NCI-H446 treated with DMSO at 0.1 percent for 48 hours (cell line): Measurements from ENCODE around the gene PARP16.
"Not testable (repeated sequence)": the region's sequence is repeated elsewhere in the genome, so short reads cannot be mapped to it uniquely, and the experiment has no call there.

Experiments
- DNase-seq: peaks from one replicate; lab custom pipeline; 2025; lab: John Stamatoyannopoulos, UW

PARP16 gene

GRCh38 chr15:65233696-65234095 is 53.0 kb downstream of the PARP16 start:
- DNase-seq, result no peak

- DNase-seq, result no peak
Measured at GRCh38 chr15:65232520-65232919, 54.2 kb downstream of the PARP16 start.

DNA sequence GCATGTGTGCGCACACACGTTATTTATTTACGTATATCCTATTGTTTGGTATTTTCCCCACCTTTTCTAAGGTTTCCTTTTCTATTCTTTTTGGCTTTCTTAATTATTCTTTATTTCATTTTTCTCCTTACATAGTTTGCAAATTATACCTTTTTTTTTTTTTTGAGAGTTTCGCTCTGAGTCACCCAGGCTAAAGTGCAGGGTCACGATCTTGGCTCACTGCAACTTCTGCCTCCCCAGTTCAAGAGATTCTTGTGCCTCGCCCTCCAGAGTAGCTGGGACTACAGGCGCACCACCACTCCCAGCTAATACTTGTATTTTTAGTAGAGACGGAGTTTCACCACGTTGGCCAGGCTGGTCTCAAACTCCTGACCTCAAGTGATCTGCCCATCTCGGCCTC is 55.4 kb downstream of the PARP16 start:
- no peak for DNase-seq

DNA sequence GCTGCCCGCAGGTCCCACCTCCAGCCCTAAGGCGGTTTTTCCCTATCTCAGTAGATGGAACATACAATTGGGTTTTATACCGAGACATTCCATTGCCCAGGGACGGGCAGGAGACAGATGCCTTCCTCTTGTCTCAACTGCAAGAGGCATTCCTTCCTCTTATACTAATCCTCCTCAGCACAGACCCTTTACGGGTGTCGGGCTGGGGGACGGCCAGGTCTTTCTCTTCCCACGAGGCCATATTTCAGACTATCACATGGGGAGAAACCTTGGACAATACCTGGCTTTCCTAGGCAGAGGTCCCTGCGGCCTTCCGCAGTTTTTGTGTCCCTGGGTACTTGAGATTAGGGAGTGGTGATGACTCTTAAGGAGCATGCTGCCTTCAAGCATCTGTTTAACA is 59.8 kb downstream of the PARP16 start:
- not testable (repeated sequence) for DNase-seq

DNA sequence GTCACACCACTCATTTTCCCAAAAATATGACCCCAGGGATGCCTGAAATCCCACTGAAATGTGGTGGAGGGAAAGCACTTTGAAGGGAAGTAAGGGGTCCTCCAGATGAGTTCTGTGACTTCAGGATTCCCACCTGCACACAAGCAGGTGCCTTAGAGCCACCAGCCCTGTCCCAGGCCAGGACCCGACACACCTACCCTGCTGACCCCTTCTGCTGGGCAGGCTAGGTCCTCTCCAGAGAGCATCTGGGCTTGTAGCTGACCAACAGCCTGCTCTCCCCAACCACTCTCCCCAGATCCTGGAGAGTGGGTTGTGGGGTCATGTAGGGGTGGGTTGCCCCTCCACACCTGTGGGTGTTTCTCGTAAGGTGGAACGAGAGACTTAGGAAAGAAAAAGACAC is 60.5 kb downstream of the PARP16 start:
- DNase-seq, result no peak

GRCh38 chr15:65223996-65224395 is 62.7 kb downstream of the PARP16 start:
- no peak for DNase-seq

DNA sequence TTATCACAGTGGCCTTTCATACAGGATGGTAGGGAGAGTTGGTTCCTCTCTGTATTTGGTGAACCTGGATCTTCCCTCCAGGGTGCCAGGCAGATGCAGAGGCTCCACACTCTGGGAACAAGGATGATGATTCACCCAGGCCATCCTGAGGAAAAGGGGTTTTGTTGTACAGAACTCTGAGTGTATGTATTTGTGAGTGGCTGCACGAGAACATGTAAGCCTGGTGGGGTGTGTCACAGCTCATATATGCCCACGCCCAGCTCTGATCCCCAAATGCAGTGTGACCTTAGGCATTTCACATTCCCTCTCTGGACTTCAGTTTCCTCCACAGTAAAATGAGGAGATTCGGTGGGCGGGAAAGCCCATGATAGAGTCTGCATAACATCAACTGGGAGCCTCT is 63.8 kb downstream of the PARP16 start:
- no peak for DNase-seq

- DNase-seq, result no peak
Measured at GRCh38 chr15:65221697-65222096, 65.0 kb downstream of the PARP16 start.

GRCh38 chr15:65219137-65219536 is 67.5 kb downstream of the PARP16 start:
- no peak for DNase-seq

DNA sequence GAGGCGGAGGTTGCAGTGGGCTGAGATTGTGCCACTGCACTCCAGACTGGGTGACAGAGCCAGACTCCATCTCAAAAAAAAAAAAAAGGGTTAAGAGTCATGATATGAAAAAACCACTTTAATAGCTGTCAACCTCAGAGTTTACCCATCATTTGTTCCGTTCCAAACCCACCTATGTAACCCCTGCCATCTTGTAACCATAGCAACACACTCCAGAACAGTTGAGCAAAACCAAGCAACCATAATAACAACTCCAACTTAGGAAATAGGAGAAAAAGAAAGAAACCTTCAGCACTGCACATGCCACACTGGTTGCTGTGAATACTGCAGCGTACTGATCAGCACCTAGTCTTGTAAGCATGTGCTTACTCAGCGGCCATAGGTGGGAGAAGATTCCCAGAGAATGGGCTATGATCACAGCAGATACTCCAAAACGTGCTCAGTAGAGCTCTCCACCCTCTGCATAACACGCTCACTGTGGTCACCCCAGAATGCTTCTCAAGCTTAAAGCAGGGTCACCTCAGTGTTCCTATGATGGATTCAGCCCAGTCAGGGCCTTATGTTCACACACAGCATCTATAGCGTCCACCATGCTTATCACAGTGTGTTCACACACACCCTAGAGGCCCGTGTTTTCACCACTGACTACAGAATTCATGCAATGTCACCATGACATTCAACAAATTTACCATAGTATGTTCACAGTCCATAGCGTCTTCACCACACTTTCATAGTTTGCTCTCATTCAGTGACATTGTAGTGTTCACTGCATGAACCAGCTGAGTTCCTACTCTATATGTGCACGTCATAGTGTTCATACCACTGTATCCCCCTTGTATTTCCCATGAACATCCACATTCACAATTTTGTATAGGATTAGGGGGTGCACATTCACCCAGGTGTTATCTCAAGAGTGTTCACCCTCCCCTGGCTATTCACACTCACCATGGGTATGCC is 68.9 kb downstream of the PARP16 start:
- DNase-seq, result no peak

- no peak for DNase-seq
Measured at GRCh38 chr15:65215496-65215895, 71.2 kb downstream of the PARP16 start.

DNA sequence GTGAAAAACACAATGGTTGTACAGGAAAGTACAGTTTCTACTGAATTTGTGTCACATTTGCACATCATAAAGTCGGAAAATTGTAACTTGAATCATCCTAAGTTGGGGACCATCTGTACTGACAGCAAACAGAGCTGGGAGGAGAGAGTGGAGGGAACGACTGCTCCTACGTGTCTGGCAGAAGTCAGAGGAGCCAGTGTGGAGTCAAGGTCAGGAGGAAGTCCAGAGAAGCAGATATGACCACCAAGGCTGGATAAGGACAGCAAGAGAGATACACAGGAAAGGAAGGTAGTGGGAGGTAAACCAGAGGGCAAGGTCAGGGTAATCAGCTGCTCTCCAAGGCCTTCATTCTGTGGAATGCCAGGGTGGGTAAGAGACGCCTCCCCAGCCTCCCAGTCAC is 72.7 kb downstream of the PARP16 start:
- no peak for DNase-seq

DNA sequence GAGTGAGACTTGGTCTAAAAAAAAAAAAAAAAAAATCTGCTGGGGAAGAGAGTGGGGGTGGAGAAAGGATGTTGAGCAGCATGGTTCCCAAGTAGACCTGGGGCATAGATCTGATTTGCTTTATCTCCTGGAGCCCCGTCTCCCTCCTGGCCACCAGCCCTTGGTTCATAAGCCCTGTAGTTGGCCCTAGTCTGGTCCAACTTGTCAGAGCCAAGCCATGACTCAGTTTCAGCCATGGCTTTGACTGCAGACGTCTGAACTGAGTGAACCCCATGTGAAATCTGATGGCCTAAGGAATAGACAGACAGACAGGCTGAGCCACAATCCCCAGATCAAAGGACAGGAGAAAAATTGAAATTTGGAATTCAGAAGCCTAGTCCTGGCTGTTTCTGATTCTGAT is 73.4 kb downstream of the PARP16 start:
- no peak for DNase-seq

DNA sequence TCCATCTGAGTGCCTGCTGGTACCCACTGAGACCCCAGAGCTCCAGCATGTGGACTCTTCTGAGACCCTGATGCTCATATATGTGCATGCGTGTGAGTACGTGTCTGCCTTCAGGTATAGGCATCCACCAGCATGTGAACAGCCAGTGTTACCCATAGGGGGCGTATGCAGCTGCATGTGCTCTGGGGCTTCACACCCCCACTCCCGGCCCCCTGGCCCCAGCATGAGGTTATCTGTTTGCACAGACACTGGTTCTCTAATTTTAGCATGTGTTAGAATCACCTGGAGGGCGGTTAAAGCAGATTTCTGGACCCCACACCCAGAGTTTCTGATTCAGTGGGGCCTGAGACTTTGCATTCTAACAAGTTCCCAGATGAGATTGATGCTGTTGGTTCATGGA is 74.6 kb downstream of the PARP16 start:
- DNase-seq, result no peak

DNA sequence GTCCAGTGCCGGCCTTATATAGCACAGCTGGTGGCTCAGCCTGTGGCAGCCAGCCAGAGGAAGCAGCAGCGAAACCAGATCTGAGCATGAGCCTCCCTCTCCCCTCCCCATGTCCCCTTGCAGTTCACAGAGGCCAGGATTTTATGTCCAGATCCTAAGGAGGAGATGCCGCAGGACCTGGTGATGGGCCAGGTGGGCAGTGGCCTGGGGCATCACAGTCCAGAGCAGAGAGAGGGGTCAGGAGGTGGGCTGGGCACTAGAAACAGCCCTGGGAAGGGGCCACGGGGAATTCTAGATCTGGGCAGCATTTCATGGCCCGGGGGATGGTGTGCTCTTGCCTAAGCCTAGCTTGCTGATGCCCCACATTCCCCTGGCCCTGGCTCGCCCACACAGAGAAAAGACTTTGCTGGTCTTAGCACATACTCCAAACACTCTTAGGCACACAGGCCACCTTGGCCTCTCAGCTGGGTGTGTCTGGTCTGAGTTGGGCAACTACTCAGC is 75.2 kb downstream of the PARP16 start:
- peak; percentile 6 for DNase-seq

DNA sequence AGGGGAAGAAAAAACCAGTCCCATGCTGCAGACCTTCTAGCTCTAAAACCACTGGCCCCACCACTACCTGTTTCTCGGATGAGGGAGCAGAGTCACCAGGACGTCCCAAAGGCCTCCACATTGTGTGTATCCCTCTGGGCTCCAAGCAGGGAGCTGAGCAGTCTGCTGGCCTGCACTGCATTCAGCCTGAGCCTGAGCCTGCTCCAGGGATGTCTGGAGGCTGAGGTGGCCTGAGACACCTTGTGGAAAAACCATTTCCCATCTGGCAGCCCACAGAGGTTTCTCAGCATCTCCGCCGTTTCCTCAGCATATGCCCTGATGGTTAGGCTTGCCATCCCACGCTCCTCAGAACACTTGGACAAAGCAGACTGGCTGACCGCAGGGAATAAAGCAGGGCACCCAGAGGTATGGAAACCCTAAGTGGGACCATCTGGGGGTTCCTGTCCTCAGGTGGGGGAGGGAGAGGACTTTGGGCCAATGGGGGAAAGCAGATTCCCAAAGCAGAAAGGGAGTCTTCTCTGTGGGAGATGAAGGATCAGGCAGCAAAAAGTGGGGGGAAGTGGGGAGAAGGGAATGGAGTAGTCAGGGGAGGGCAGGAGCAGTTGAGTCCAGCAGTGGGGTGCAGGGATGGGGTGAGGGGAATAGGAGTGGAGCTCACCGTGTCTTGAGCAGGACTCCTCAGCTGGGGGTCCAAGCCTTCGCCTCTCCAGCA is 75.8 kb downstream of the PARP16 start, which contains the start of gene CILP:
TSS of gene CILP (minus strand) at position 704 of the 712 bp plus-strand sequence. CDS start 1,718 bp downstream, outside the sequence.
- no peak for DNase-seq

DNA sequence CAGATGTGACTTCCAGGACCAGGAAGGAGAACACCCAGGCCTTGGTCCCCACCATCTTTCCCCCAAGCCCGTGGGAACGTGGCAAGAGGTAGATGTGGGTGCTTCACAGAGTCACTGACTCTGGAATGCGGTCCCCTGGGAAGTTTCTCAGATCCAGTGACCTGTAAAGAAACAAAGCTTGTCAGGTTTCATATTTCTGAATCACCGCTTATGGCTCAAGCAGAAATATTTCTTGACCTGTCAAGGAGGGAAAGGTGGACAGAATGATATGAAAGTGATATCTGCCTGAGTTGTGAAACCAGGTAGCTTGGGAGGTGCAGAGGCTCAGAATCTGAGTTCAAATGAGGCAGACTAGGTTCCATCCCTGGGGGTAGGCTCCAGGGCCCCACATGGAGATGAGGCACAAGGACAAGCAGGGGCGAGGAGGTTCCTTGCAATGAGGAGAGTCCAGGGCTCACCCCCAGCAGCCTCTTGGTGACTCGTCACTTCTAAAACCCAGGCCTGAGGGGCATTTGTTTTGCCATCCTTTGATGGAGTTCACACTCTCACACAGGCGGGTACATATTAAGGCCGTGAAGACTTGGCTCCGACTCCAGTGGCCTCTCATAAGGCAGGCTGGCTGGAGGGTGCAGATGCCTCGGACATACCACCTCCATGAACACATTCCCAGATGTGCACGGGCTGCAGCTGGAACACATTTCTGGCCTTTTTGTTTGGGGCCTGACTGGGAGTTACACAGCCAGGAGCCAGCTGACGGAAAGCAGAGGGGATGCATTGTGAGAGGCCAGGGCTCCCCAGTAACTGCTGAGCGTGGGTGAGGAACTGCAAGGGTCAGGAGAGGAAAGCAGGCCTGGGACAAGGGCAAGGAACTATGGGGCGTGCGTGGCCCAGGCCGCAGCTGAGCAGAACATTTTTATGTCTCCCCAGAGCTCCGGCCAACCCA is 76.7 kb downstream of the PARP16 start:
- DNase-seq, result no peak

GRCh38 chr15:65208647-65209046 is 78.0 kb downstream of the PARP16 start:
- no peak for DNase-seq
